IMR-90 (cell line): ENCODE measurements around the gene ITGAX. TPM values are rescaled to one million over a fixed set of nuclear protein-coding genes. Genes with fewer than 3 reads are reported as not detected.

Source experiments
- ATAC-seq: fragments of 200-7000 bp; cut with Tn5 transposase; 2 replicates; pipeline ENCODE4 v1.9.1; 2020; ENCODE audit warnings: low read depth, mild to moderate bottlenecking, moderate library complexity
- BruUV-seq: library from RNA; stranded (reverse); fragments of 400-500 nt; replicated peaks from 2 replicates; lab custom pipeline; 2021; lab: Mats Ljungman, UMichigan
- CTCF ChIA-PET: fragments of 300-600 bp; formaldehyde crosslinking; extraction: SDS; loops from one replicate; lab custom pipeline; 2021; ENCODE audit warnings: antibody characterized with exemption; lab: Yijun Ruan, JAX
- POLR2A ChIA-PET: fragments of 300-600 bp; sonication (Branson Sonifier 250); formaldehyde crosslinking; loops from one replicate; lab custom pipeline; 2022; ENCODE audit warnings: antibody characterized with exemption; ENCODE audit not compliant: unreplicated experiment; lab: Charles Lee
- DNase-seq: peaks from one replicate; pipeline ENCODE4 v3.0.0; 2013
- H2AFZ ChIP-seq: replicated peaks from 2 replicates; pipeline ENCODE3; 2013; ENCODE audit warnings: low read length, mild to moderate bottlenecking; ENCODE audit not compliant: poor library complexity
- H2AK5ac ChIP-seq: 2 replicates; pipeline ENCODE4 v1.6.1; 2013; ENCODE audit warnings: low read depth, low read length, inconsistent platforms
- H2AK9ac ChIP-seq: replicated peaks from 2 replicates; pipeline ENCODE3; 2013; ENCODE audit warnings: mild to moderate bottlenecking, low read depth, low read length, moderate library complexity; ENCODE audit not compliant: poor library complexity
- H2BK120ac ChIP-seq: 2 replicates; pipeline ENCODE4 v1.6.1; 2013; ENCODE audit warnings: low read depth, low read length, inconsistent platforms
- H2BK15ac ChIP-seq: 3 replicates; pipeline ENCODE4 v1.6.1; 2013; ENCODE audit warnings: low read depth, low read length, inconsistent platforms
- H2BK20ac ChIP-seq: 2 replicates; pipeline ENCODE4 v1.6.1; 2013; ENCODE audit warnings: low read depth, mild to moderate bottlenecking, inconsistent platforms, low read length, moderate library complexity
- H2BK5ac ChIP-seq: 2 replicates; pipeline ENCODE4 v1.6.1; 2013; ENCODE audit warnings: mild to moderate bottlenecking, low read depth, low read length, inconsistent platforms; ENCODE audit not compliant: poor library complexity, severe bottlenecking
- H3K14ac ChIP-seq: replicated peaks from 2 replicates; pipeline ENCODE4 v1.6.1; 2013; ENCODE audit warnings: low read depth, low read length, inconsistent platforms
- H3K18ac ChIP-seq: 2 replicates; pipeline ENCODE4 v1.6.1; 2013; ENCODE audit warnings: low read depth, low read length, control low read depth
- H3K23ac ChIP-seq: 2 replicates; pipeline ENCODE4 v1.6.1; 2013; ENCODE audit warnings: low read depth, low read length, inconsistent platforms
- H3K27ac ChIP-seq: 2 replicates; pipeline ENCODE4 v1.5.1; 2013; ENCODE audit warnings: mild to moderate bottlenecking, control low read depth, low read length; ENCODE audit not compliant: insufficient read depth
- H3K27me3 ChIP-seq: 2 replicates; pipeline ENCODE4 v1.6.1; 2013; ENCODE audit warnings: low read length; ENCODE audit not compliant: control insufficient read depth, insufficient read depth
- H3K36me3 ChIP-seq: 2 replicates; pipeline ENCODE4 v1.6.1; 2013; ENCODE audit warnings: low read length, mixed read lengths; ENCODE audit not compliant: control insufficient read depth, insufficient read depth
- H3K4ac ChIP-seq: 2 replicates; pipeline ENCODE4 v1.6.1; 2013; ENCODE audit warnings: low read depth, low read length, inconsistent platforms
- H3K4me1 ChIP-seq: 2 replicates; pipeline ENCODE4 v1.6.1; 2013; ENCODE audit warnings: low read length, mixed read lengths; ENCODE audit not compliant: control insufficient read depth, insufficient read depth
- H3K4me2 ChIP-seq: 2 replicates; pipeline ENCODE4 v1.6.1; 2013; ENCODE audit warnings: low read depth, mild to moderate bottlenecking, control low read depth, low read length, moderate library complexity
- H3K4me3 ChIP-seq: 2 replicates; pipeline ENCODE4 v1.5.1; 2013; ENCODE audit warnings: low read depth, mild to moderate bottlenecking, control low read depth, low read length, moderate library complexity; ENCODE audit not compliant: insufficient read depth
- H3K56ac ChIP-seq: 2 replicates; pipeline ENCODE4 v1.6.1; 2013; ENCODE audit warnings: low read length, inconsistent platforms; ENCODE audit not compliant: insufficient read depth; ENCODE audit errors: extremely low read depth
- H3K79me1 ChIP-seq, 2 experiments: 2 replicates each; pipeline ENCODE4 v1.6.1; 2013; ENCODE audit warnings: low read length in 2 of 2, inconsistent platforms in 1 of 2, low read depth in 1 of 2
- H3K9ac ChIP-seq: 2 replicates; pipeline ENCODE4 v1.6.1; 2013; ENCODE audit warnings: low read depth, low read length, control low read depth
- H3K9me1 ChIP-seq: 2 replicates; pipeline ENCODE4 v1.6.1; 2013; ENCODE audit warnings: low read length, inconsistent platforms; ENCODE audit not compliant: insufficient read depth
- H3K9me3 ChIP-seq: 2 replicates; pipeline ENCODE4 v1.6.1; 2013; ENCODE audit warnings: low read length; ENCODE audit not compliant: control insufficient read depth, insufficient read depth
- H4K20me1 ChIP-seq: 2 replicates; pipeline ENCODE4 v1.6.1; 2013; ENCODE audit warnings: low read length, inconsistent platforms; ENCODE audit not compliant: insufficient read depth
- H4K5ac ChIP-seq: 2 replicates; pipeline ENCODE4 v1.6.1; 2013; ENCODE audit warnings: mild to moderate bottlenecking, low read depth, low read length, control low read depth
- H4K8ac ChIP-seq, 2 experiments: 2 replicates each; pipeline ENCODE4 v1.6.1; 2013; ENCODE audit warnings: low read depth in 2 of 2, low read length in 2 of 2, control low read depth in 1 of 2, inconsistent platforms in 1 of 2
- H4K91ac ChIP-seq: 2 replicates; pipeline ENCODE4 v1.6.1; 2013; ENCODE audit warnings: low read depth, low read length, inconsistent platforms; ENCODE audit not compliant: insufficient read depth
- BHLHE40 ChIP-seq: fragments of 150-350 bp; IDR thresholded peaks from 2 replicates; pipeline ENCODE4 v1.6.1; 2016; ENCODE audit warnings: mild to moderate bottlenecking, low read depth, low read length
- CEBPB ChIP-seq: IDR thresholded peaks from 2 replicates; pipeline ENCODE4 v1.6.1; 2012; ENCODE audit warnings: low read depth, low read length, improper control_type of control experiment
- CHD1 ChIP-seq: IDR thresholded peaks from 2 replicates; pipeline ENCODE4 v1.6.1; 2012; ENCODE audit warnings: low read depth, low read length, improper control_type of control experiment
- MAZ ChIP-seq: IDR thresholded peaks from 2 replicates; pipeline ENCODE4 v1.6.1; 2012; ENCODE audit warnings: low read depth, mild to moderate bottlenecking, low read length, improper control_type of control experiment, moderate library complexity, borderline replicate concordance
- MXI1 ChIP-seq: IDR thresholded peaks from 2 replicates; pipeline ENCODE4 v1.6.1; 2012; ENCODE audit warnings: low read depth, mild to moderate bottlenecking, low read length, moderate library complexity, borderline replicate concordance
- NFE2L2 ChIP-seq: fragments of 150-350 bp; IDR thresholded peaks from 2 replicates; pipeline ENCODE4 v1.6.1; 2016; ENCODE audit warnings: low read depth, mild to moderate bottlenecking, low read length
- POLR2A ChIP-seq: IDR thresholded peaks from 2 replicates; pipeline ENCODE4 v1.6.1; 2012; ENCODE audit warnings: mild to moderate bottlenecking, low read depth, low read length
- RFX5 ChIP-seq: IDR thresholded peaks from 2 replicates; pipeline ENCODE4 v1.8.0; 2012; ENCODE audit warnings: low read depth, mild to moderate bottlenecking, low read length, moderate library complexity
- SMC3 ChIP-seq: fragments of 150-350 bp; IDR thresholded peaks from 2 replicates; pipeline ENCODE4 v1.6.1; 2016; ENCODE audit warnings: low read depth, mild to moderate bottlenecking, antibody characterized with exemption, low read length, moderate library complexity
- WGBS, 2 experiments: methylation state at CpG; one replicate each; pipeline versions ENCODE4 v1.1.5 to v1.1.7; 2013; ENCODE audit warnings: missing lambda C conversion rate in 2 of 2; ENCODE audit not compliant: insufficient read length in 1 of 2; ENCODE audit errors: extremely low coverage in 2 of 2; 5-methylcytosine and 5-hydroxymethylcytosine counted together
- dilution Hi-C: fragments of 300-500 bp; cut with HindIII; formaldehyde crosslinking; loops from one replicate; pipeline ENCODE4 v1.14.3; 2018; ENCODE audit warnings: low sequenced_read_pairs; ENCODE audit not compliant: unreplicated experiment
- in situ Hi-C: fragments of 300-500 bp; cut with MboI; formaldehyde crosslinking; loops from 3 replicates; pipeline ENCODE4 v1.14.3; 2019; ENCODE audit warnings: low sequenced_read_pairs, inconsistent platforms, mixed read lengths
- intact Hi-C: fragments of 100-400 bp; cut with micrococcal nuclease; formaldehyde crosslinking; loops from 2 replicates; pipeline ENCODE4 v1.10.0; 2022
- polyA plus RNA-seq, 3 experiments: library from polyadenylated mRNA; depleted of rRNA; stranded (reverse); fragments of >200 nt; gene quantifications; 2 replicates each; pipeline ENCODE4 v1.2.3, GENCODE V29; 2012; ENCODE audit warnings: low replicate concordance in 1 of 3
- total RNA-seq: library from RNA; depleted of rRNA; stranded (reverse); fragments of >200 nt; gene quantifications from 2 replicates; pipeline ENCODE4 v1.2.3, GENCODE V29; 2012
- TF ChIP-seq, protein P1 (sequence below): fragments of 150-350 bp; IDR thresholded peaks from 2 replicates; pipeline ENCODE4 v1.6.1; 2017; ENCODE audit warnings: mild to moderate bottlenecking, antibody characterized with exemption, low read length, low read depth
- TF ChIP-seq, protein P2 (sequence below): fragments of 150-350 bp; IDR thresholded peaks from 2 replicates; pipeline ENCODE4 v1.6.1; 2016; ENCODE audit warnings: low read depth, mild to moderate bottlenecking, low read length, moderate library complexity, borderline replicate concordance

ITGAX gene
- total and polyA plus RNA-seq, 2 of the 4 experiments (the other 2 are of a cell fraction), result 0.09 to 0.18 TPM

DNA sequence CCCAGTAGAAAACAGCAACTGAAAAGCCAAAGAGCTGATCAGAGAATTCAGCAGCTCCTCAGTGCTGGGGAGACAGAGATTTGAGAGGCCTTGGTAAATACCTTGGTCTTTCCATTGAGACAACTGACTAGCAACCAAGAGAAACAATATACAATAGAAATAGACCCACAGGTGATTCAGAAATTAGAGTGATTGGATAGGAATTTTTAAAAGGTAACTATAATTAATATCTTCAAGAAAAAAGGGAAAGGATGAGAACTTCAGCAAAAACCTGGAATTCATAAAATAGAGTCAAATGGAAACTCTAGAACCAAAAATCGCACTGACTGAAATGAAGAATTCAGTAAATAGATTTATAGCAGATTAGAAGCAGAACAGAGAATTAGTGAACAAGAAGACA, 32.5 kb upstream of the ITGAX start:
- no peaks in the 10 kb centered on the region for H3K36me3 ChIP-seq
- no peaks in the 10 kb centered on the region for H3K9me1 ChIP-seq
- TF ChIP-seq MAZ, result no peak
- no peak for TF ChIP-seq BHLHE40
- TF ChIP-seq, protein P1, sequence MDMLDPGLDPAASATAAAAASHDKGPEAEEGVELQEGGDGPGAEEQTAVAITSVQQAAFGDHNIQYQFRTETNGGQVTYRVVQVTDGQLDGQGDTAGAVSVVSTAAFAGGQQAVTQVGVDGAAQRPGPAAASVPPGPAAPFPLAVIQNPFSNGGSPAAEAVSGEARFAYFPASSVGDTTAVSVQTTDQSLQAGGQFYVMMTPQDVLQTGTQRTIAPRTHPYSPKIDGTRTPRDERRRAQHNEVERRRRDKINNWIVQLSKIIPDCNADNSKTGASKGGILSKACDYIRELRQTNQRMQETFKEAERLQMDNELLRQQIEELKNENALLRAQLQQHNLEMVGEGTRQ, result no peak
- no peak for TF ChIP-seq POLR2A
- no peak for TF ChIP-seq NFE2L2
- TF ChIP-seq SMC3, result no peak
- TF ChIP-seq, protein P2, sequence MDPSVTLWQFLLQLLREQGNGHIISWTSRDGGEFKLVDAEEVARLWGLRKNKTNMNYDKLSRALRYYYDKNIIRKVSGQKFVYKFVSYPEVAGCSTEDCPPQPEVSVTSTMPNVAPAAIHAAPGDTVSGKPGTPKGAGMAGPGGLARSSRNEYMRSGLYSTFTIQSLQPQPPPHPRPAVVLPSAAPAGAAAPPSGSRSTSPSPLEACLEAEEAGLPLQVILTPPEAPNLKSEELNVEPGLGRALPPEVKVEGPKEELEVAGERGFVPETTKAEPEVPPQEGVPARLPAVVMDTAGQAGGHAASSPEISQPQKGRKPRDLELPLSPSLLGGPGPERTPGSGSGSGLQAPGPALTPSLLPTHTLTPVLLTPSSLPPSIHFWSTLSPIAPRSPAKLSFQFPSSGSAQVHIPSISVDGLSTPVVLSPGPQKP, result no peak
- TF ChIP-seq RFX5, result no peak
- TF ChIP-seq CHD1, result no peak
- no peak for TF ChIP-seq CEBPB
- TF ChIP-seq MXI1, result no peak
- ChIA-PET CTCF (no interaction called here), POLR2A (no interaction called here)
- no peak overlapping the region for H3K4ac ChIP-seq
- no peak overlapping the region for H3K9ac ChIP-seq
- H2BK20ac ChIP-seq, result no peak overlapping the region
- in situ Hi-C loops, result no loop called here
- no peak overlapping the region for H3K56ac ChIP-seq
- no peak overlapping the region for H2BK5ac ChIP-seq
- no peak overlapping the region for H4K5ac ChIP-seq
- no CpG with 5 or more reads among the region's 1 CpG for WGBS, 2 experiments
- H3K14ac ChIP-seq, result no peak overlapping the region
- H2AK5ac ChIP-seq, result no peak overlapping the region
- dilution Hi-C loops, result no loop called here
- H3K18ac ChIP-seq, result no peak overlapping the region
- ATAC-seq (no peak), DNase-seq (no peak)
- H3K4me2 ChIP-seq, result no peak overlapping the region
- H3K27me3 ChIP-seq, result no peaks in the 10 kb centered on the region; the same call in 1 of the 2 replicates
- no peak overlapping the region for H2BK120ac ChIP-seq
- no peaks in the 10 kb centered on the region for H3K4me1 ChIP-seq
- peaks cover 6% of the 10 kb centered on the region; the same call in 1 of the 2 replicates for H3K9me3 ChIP-seq
- no peak overlapping the region for H3K4me3 ChIP-seq
- no peak overlapping the region for H4K91ac ChIP-seq
- no TSS peak for BruUV-seq
- no peak overlapping the region for H2BK15ac ChIP-seq
- H2AFZ ChIP-seq, result no peak overlapping the region
- H3K23ac ChIP-seq, result no peak overlapping the region
- no peaks in the 10 kb centered on the region for H3K79me1 ChIP-seq
- no peaks in the 10 kb centered on the region for H4K20me1 ChIP-seq
- intact Hi-C loops, result no loop called here
- H4K8ac ChIP-seq, result no peak overlapping the region
- H3K27ac ChIP-seq, result no peak overlapping the region
- H2AK9ac ChIP-seq, result no peak overlapping the region
